Stimulated activated CD8-positive, alpha-beta memory T cell treated with anti-CD3 and anti-CD28 coated beads, Interleukin-2, amount 100 ng/mL, for 1 hour (primary cell): ENCODE data around the gene NTMT1.

ENCODE experiments used
- DNase-seq, 2 donors: peaks; one replicate each; pipeline ENCODE4 v3.0.0-alpha.2; 2020; ENCODE audit warnings: low read depth in 2 of 2

NTMT1 gene

GRCh38 chr9:129637102-129637501 is 11.1 kb downstream of the NTMT1 start:
- no peak for DNase-seq

GRCh38 chr9:129637673-129638439 is 11.9 kb downstream of the NTMT1 start:
- no peak for DNase-seq

- no peak for DNase-seq
These were observed 13.2 kb downstream of the NTMT1 start for GRCh38 chr9:129639034-129639630.

GRCh38 chr9:129639756-129640085 is 13.8 kb downstream of the NTMT1 start:
- no peak for DNase-seq

GRCh38 chr9:129640086-129640870 is 14.3 kb downstream of the NTMT1 start:
- no peak for DNase-seq

- no peak for DNase-seq
These were observed 15.1 kb downstream of the NTMT1 start for GRCh38 chr9:129640871-129641749.

- DNase-seq: peak; percentile 85 to 90
These were observed 16.0 kb downstream of the NTMT1 start, which contains the start of gene ASB6 for GRCh38 chr9:129641750-129642585. TSS of gene ASB6 (minus strand) at chr9:129642151. CDS start at chr9:129641999, 152 bp downstream.

- no peak for DNase-seq
These were observed 17.7 kb downstream of the NTMT1 start for GRCh38 chr9:129643706-129644105.

- DNase-seq: no peak
These were observed 18.4 kb downstream of the NTMT1 start for GRCh38 chr9:129644365-129644764.

- DNase-seq: no peak
These were observed 18.9 kb downstream of the NTMT1 start for GRCh38 chr9:129644902-129645301.

- no peak for DNase-seq
These were observed 20.3 kb downstream of the NTMT1 start for GRCh38 chr9:129646252-129646651.

GRCh38 chr9:129646654-129647053 is 20.7 kb downstream of the NTMT1 start:
- DNase-seq: no peak

GRCh38 chr9:129647635-129648034 is 21.7 kb downstream of the NTMT1 start:
- no peak for DNase-seq

GRCh38 chr9:129648092-129648763 is 22.3 kb downstream of the NTMT1 start:
- DNase-seq: no peak

- no peak for DNase-seq
These were observed 22.8 kb downstream of the NTMT1 start for GRCh38 chr9:129648764-129649115.

GRCh38 chr9:129649726-129650679 is 24.0 kb downstream of the NTMT1 start:
- no peak for DNase-seq

GRCh38 chr9:129650680-129651235 is 24.8 kb downstream of the NTMT1 start:
- DNase-seq: no peak

- no peak for DNase-seq
These were observed 28.0 kb downstream of the NTMT1 start for GRCh38 chr9:129653823-129654553.
